UCSD-AML1 (cell line): ENCODE results near the gene RAB33B.
"Not testable (repeated sequence)": the region's sequence is repeated elsewhere in the genome, so short reads cannot be mapped to it uniquely, and the experiment has no call there.

Experiments used
- DNase-seq: peaks from one replicate; lab custom pipeline; 2025; ENCODE audit not compliant: unreplicated experiment; lab: John Stamatoyannopoulos, UW

The RAB33B gene

DNA sequence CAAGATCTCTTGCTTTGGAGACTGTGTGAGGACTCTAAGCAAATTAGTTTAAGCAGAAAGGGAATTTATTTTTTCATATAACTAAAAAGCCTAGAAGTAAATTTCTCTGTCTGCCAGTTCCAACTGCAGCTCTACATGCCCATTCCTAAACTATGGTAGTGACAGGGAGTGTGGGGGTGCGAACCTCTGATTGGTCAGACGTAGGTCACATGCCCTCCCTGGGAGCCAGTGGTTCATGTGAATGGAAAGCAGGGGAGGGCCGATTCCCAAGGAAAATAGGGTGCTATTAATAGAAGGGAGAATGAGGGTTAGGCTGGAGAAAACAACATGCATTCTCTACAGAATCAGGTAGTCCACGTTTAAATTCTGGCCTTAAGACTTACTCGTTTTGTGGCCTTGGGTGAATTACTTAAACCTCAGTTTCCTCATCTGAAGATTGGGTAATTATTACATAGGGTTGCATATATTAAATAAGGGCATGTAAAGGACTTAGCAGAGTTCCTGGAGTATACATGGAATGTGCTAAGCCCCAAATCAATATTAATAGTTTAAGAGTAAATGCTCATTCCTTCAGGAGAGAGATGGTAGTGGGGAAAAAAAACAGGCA lies 7.2 kb downstream of the RAB33B start:
- DNase-seq = no peak

DNA sequence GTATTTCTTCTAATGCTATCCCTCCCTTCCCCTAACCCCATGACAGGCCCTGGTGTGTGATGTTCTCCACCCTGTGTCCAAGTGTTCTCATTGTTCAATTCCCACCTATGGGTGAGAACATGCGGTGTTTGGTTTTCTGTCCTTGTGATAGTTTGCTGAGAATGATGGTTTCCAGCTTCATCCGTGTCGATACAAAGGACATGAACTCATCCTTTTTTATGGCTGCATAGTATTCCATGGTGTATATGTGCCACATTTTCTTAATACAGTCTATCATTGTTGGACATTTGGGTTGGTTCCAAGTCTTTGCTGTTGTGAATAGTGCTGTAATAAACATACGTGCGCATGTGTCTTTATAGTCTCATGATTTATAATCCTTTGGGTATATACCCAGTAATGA lies 10.6 kb downstream of the RAB33B start:
- DNase-seq = not testable (repeated sequence)

DNA sequence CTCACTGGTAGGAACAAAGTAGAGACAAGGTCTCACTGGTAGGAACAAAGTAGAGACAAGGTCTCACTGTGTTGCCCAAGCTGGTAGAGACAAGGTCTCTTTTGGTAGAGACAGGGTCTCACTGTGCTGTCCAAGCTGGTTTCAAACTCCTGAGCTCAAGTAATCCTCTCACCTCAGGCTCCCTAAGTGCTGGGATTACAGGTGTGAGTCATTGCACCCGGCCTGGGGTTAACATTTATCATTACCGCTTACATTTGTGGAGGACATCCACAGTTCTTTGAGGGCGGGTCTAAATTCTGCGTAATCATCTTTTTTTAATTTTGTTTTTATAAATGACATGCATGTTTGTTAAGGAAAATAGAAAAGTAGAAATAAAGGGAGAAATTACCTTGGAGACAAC lies 12.0 kb downstream of the RAB33B start:
- DNase-seq = no peak

DNA sequence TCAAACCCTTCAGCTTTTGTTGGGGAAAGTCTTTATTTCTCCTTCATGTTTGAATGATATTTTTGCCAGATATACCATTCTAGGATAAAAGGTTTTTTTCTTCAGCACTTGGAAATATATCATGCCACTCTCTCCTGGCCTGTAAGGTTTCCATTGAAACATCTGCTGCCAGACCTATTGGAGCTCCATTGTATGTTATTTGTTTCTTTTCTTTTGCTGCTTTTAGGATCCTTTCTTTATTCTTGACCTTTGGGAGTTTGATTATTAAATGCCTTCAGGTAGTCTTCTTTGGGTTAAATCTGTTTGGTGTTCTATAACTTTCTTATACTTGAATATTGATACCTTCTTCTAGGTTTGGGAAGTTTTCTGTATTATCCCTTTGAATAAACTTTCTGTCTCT lies 14.8 kb downstream of the RAB33B start:
- not testable (repeated sequence) for DNase-seq

DNA sequence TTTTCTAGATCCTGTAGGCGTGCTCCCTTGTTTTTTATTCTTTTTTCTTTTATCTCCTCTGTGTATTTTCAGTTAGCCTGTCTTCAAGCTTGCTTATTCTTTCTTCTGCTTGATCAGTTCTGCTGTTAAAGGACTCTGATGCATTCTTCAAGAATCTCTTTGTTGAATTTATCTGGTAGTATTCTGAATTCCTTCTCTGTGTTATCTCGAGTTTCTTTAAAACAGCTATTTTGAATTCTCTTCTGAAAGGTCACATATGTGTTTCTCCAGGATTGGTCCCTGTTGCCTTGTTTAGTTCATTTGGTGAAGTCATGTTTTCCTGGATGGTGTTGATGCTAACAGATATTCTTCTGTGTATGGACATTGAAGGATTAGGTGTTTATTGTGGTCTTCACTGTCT lies 15.3 kb downstream of the RAB33B start:
- DNase-seq = no peak

DNA sequence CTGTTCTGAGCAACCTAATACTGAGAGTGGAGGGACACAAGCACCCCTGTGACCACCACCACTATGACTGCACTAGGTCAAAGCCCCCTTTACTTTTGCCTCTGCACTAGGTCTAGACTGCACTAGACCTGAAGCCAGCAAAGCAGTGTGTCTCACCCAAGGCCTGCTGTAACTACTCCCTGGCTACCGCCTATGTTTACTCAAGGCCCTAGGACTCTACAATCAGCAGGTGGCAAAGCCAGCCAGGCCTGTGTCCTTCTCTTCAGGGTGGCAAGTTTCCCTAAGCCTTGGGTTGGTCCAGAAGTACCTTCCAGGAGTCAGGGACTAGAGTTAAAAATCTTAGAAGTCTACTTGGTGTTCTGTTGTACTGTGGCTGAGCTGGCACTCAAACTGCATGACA lies 15.9 kb downstream of the RAB33B start:
- DNase-seq = no peak

DNA sequence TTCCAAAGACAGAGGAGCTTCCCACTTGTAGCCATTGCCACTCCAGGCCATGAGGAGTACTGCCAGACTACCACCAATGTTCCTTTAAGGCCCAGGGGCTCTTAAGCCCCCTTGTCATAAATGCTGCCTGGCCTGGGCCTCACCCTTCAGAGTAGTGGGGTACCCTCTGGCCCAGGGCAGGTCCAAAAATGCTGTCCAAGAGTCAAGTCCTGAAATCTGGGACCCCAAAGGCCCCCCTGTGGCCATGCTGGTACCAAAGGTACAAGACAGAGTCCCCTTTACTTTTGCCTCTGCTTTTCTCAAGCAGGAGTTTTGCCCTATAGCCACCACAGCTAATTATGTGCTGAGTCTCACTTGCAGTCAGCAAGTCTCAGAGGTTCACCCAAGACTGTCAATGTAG lies 16.4 kb downstream of the RAB33B start:
- no peak for DNase-seq

DNA sequence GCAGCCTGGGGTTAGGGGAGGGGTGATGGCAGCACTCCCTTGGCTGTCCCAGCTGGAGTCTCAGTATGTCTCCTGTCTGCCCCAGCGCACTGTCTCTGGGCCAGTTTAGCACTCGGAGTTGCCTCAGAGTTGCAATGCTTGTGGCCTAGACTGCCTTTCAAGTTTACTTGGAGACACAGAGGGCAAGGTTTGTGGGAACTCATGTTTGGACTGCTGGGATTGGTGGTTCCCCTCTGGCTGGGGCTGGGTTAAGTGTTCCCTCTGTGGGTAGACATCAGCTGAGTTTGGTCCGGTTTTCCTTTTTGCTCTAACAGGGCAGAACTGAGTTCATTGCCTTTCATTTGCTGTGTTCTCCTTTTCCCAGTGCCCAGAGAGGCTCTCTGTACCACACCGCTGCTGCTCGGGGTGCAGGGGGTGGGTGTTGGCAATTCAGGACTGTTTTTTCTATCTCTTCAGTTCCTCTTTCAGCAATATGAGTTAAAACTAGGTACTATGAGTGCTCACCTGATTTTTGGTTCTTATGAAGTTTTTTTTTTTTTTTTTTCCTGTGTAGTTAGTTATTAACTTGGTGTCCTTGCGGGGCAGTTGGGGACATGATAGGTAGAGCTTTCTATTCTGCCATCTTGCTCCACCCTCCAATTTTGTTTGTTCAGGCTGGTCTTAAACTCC lies 17.2 kb downstream of the RAB33B start:
- no peak for DNase-seq

DNA sequence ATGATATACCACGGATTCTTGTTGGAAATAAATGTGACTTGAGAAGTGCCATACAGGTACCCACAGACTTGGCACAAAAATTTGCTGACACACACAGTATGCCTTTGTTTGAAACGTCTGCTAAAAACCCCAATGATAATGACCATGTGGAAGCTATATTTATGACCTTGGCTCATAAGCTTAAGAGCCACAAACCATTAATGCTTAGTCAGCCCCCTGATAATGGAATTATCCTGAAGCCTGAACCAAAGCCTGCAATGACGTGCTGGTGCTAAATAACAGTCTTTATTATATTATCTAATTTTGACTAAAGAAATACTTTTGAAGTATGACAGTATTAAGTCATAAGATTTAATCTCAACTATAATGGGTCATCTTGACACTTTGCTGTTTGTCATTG lies 18.9 kb downstream of the RAB33B start:
- no peak for DNase-seq

DNA sequence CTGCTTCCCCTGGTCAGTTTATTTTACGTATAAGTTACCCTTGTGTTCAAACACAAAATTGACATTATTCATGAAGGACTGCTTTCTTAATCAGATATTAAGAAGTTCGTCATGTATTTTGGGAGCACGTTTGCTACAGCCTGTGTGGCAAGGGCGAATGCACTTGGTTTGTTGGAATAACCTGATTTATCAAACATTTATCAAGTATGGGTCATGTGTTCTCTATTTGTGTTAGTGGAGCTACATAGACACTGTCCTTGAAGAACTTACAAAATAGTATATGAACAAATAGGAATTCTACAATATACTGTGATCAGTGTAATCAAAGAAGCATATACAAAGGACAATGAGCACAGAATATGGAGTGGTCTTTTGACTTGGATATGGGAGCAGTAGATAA lies 22.4 kb downstream of the RAB33B start:
- DNase-seq = no peak

DNA sequence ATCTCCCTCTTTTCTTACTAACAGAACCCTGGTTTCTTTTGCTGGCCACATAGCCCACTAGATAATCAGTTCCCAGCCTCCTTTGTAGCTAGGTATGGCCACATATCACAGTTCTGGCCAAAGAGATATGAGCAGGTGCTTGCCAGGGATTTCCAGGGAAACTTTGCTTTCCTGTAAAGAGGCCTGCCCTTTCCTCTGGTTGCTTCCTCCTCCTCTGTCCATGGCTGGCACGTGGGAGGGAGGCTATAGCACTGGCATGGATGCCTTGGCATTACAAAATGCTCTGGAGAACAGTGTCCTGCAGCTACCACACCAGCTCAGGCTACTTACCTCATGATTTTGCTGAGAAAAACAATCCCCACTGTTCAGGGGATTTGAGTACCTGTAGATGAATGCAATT lies 27.5 kb downstream of the RAB33B start:
- no peak for DNase-seq

DNA sequence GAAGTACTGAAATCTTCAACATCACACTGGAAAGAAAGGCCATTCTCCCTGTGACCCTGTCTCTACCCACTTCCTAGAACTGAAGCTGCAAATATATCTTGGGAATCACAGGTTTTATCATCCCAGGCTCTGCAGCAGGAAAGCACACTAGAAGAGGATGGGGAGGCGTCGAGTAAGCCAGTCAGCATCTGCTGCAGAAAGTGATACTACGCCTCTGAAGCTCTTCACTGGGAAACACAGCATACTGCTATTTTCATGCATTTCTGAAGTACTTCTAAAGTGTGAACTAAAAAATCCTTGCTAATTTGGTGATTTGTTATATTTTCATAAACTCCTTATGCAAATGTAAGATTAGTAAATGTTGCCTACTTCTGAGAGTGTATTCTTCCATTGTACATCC lies 29.1 kb downstream of the RAB33B start:
- no peak for DNase-seq

DNA sequence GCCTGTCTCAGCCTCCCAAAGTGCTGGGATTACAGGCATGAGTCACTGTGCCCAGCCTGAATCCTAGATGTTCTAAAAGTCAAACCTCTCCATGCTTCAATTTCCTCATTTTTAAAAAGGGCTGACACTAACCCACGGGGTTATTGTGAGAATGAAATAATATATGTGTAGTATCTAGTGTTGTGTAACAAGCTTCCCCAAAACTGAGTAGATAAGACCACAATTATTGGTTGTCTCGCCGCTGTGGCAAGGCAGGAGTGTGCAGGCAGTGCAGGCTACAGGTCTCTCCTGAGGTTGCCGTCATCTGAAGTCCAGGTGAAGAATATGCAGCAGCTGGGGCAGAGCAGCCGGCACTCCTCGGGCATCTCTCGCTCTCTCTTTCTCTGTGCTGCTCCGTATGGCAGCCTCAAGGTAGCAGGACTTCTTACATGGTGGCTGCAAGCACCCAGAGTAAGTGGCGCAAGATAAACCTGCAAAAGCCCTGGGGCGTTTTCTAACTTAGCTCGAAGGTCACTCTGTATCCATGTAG lies 30.9 kb downstream of the RAB33B start:
- DNase-seq = no peak

DNA sequence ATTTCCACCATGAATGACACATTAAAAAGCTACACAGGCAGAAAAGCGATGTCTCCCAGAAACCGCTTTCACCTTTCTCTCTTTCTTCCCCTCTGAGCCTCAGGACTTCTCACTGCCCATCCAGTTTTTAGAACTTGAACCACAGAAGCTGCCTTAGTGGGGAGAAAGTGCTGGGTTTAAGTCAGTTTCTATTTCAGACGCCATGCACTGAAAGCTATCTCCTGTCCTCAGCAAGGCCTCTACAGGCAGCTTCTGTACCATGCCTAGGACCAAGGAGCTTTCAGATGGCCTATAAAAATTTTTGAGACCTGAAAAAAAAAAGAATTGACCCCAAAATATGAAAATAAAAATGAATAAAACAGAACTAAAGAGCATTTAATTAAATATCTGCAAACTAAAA lies 34.5 kb downstream of the RAB33B start:
- DNase-seq = no peak

DNA sequence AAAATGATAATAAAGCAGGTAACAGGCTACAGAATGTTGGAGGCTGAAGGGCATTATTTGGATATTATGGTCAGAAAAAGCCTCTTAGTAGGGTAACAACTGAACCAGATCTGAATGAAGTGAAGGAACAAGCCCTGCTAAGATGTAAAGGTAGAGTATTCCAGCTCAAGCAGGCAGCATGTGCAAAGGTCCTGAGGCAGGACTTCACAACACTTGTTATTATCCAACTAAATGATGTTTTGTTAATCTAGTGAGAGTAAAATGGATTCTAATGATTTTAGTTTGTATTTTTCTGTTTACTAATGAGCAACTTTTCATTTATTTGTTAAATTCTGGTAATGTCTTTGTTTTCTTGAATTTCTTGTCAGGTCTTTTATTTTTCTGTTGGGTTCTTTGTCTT lies 35.7 kb downstream of the RAB33B start:
- DNase-seq = no peak

DNA sequence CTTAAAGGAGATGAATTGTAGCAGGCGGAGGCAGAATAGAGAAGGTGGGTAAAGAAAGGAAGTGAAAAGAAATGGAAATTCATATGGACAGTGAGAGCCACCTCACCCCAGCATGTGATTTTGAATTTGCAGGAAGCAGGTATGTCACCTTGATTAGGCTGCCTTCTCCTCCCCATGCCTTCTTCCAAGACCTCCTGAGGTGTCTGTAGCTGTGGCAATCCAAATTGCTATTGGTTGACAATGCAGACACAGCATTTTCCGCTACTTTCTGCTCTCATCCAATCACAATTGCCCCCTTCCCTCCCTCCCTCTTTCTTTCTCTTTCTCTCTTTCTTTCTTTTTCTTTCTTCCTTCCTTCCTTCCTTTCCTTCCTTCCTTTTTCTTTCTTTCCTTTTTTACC lies 38.5 kb downstream of the RAB33B start:
- DNase-seq = no peak

DNA sequence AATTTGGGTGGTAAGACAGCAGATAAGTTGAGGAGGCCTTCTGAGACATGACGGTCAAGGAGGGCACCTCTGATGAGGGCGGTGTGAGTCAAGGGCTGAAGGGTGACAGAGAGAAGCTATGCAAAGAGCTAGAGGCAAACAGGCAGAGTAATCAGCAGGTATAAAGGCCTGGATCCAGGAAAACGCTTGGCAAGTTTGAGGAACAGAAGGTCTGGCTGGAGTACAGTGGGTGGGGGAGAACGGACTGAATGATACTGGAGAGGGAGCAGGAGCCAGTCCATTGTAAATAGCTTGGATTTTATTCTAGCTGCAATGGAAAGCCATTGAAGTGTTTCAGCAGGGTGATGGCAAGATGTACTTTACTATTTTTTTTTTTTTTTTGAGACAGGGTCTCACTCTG lies 39.3 kb downstream of the RAB33B start:
- no peak for DNase-seq

DNA sequence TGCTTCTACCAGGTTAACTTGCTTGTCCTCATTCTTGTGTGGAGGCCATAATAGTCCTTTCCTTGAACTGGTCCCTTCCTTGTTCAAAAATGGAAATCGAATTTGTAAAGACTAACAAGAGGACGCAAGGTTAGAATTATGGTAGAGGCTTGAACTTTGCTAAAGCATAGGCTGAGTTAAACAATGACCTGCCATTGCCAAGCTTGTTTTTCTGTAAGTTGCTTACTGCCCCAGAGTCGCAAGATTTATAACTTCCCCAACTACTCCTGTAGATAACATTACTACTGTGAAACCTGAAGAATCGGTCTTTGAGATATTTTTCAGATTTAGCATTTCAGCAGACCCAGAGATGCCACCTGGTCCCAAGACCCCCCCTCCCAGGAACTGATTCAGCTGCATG lies 45.3 kb downstream of the RAB33B start:
- DNase-seq = no peak

DNA sequence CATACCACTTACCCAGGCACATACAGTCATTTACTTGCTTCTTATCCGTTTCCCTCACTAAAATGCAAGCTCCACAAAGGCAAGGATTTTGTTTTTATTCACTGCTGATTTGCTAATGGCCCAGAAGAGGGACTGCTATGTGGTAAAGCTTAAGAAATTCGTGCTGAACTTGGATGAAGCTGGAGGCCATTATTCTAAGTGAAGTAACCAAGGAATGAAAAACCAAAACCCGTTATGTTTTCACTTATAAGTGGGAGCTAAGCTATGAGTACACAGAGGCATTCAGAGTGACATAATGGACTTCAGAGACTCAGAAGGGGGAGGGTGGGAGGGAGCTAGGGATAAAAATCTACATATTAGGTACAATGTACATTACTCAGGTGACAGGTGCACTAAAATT lies 47.2 kb downstream of the RAB33B start:
- no peak for DNase-seq

DNA sequence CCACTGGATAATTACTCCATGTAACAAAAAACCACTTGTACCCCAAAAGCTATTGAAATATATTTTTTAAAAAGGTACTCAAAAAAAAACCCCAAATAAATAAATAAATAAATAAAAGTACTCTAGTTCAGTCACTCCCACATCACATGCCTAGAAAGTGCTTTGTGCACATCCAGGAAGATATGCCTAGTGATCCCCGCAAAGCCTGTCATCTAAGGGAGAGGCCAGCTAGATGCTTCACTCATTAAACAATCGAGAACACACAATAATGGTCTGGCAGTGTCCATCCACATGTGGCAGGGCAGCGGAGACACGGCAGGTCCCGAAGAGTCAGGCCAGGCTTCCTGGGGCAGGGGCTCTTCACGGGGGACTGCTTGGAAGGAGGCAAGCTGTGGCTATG lies 47.6 kb downstream of the RAB33B start:
- DNase-seq = no peak

DNA sequence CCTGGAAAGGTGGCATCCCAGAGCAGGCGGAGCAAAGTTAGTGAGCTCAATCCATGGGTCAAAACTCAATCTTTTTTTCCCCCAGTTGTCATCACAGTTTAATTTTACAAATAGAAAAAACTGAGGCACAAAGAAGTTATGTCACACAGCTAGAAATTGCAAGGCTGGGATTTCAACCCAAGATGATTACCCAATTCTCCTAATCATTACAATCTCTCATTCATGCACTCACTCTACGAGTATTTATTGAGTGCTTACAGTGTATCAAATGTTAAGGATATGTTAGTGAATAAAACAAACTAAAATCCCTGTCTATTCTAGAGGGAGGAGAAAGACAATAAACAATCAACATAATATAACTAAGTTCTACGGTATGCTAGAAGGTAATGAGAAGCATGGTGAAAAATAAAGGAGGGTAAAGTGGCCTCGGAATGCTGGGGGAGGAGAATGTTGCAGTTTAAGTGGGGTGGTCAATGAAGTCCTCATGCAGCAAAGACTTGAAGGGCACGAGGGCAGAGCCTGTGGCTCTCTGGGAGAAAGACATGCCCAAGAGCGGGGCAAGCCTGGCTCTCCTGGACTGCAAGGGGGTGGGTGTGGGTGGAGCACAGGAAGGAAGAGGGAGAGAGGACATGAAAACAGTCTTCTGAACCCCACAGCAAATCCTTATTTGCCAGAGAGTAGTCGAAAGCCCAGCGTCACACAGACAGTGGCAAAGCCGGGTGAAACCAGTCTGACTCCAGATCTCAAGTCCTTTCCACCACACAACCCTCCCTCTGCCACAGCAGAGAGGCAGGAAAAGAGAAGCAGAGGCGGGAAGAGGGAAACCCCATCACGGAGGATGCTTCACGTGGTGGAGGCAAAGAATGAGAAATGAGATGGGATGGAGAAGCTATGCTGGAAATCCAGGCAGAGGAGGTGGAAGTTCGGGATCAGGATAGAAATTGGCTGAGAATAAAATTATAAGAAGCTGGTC lies 48.3 kb downstream of the RAB33B start:
- peak; percentile 26 for DNase-seq

DNA sequence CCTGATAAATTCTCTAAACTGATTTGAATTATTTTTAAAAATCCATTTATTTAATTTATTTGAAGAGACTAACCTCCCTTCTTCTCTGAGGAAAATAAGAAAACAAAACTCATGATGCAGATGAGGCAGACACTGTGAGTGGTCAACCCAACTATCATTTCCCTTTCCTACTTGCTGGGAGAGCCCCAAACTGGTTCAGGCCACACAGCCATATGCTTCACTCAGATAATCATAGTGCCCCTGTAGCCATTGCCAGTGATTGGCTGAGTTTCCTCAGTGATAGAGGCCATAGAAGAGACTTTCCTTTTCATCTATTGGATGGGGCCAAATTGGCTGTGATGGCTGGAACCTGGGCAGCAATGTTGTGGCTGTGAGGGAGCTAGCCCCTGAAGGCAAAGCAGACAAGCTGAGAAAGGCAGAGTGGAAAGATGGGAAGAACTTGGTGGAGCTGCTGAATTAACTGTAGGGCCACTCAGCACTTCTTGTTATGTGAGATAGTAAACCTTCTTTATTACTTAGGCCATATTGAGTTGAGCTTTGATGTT lies 49.8 kb downstream of the RAB33B start:
- no peak for DNase-seq
